VCaP (cell line): ENCODE data around the gene ZRANB3.
"Not testable (repeated sequence)": the region's sequence is repeated elsewhere in the genome, so short reads cannot be mapped to it uniquely, and the experiment has no call there.

Experiments
- H3K27ac ChIP-seq: fragments of 450-650 bp; 2 replicates; pipeline ENCODE4 v1.5.1; 2017
- TF ChIP-seq, protein P1 (sequence below): fragments of 450-650 bp; conservative IDR thresholded peaks from 2 replicates; pipeline ENCODE4 v1.5.1; 2017; ENCODE audit warnings: mild to moderate bottlenecking, moderate library complexity

The ZRANB3 gene

DNA sequence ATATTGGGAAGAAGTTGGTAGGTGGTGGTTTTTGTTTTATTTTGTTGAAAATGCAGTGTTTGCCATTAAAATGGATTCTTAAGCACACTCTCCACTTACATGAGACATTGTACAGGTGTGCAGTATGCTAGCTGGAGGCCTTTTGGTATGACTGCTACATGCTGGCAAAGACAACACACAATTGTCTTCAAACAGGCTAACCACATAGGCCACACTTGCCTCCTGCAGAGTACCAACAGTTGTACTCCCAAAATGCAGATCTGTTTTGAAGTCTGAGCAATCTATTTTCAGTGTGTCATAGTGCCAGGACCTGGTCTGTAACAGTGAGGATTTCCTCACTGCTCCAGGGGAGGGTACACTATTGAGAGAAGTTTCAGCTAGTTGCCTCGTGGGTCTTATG is 213.6 kb downstream of the ZRANB3 start:
- TF ChIP-seq, protein P1, sequence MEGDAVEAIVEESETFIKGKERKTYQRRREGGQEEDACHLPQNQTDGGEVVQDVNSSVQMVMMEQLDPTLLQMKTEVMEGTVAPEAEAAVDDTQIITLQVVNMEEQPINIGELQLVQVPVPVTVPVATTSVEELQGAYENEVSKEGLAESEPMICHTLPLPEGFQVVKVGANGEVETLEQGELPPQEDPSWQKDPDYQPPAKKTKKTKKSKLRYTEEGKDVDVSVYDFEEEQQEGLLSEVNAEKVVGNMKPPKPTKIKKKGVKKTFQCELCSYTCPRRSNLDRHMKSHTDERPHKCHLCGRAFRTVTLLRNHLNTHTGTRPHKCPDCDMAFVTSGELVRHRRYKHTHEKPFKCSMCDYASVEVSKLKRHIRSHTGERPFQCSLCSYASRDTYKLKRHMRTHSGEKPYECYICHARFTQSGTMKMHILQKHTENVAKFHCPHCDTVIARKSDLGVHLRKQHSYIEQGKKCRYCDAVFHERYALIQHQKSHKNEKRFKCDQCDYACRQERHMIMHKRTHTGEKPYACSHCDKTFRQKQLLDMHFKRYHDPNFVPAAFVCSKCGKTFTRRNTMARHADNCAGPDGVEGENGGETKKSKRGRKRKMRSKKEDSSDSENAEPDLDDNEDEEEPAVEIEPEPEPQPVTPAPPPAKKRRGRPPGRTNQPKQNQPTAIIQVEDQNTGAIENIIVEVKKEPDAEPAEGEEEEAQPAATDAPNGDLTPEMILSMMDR = no peak
- H3K27ac ChIP-seq = no peak overlapping the region

DNA sequence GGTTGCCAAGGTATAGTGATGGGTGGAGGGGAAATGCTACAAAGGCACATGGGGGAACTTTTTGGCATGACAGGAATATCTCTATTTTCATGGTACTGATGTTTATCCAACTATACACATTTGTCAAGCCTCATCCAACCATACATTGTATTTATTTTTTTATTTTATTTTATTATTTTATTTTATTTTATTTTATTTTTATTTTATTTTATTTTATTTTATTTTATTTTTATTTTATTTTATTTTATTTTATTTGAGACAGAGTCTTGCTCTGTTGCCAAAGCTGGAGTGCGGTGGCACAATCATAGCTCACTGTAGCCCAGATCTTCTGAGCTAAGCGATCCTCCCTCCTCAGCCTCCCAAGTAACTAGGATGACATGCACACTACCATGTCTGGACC is 219.1 kb downstream of the ZRANB3 start:
- TF ChIP-seq, protein P1 = no peak
- no peak overlapping the region for H3K27ac ChIP-seq

DNA sequence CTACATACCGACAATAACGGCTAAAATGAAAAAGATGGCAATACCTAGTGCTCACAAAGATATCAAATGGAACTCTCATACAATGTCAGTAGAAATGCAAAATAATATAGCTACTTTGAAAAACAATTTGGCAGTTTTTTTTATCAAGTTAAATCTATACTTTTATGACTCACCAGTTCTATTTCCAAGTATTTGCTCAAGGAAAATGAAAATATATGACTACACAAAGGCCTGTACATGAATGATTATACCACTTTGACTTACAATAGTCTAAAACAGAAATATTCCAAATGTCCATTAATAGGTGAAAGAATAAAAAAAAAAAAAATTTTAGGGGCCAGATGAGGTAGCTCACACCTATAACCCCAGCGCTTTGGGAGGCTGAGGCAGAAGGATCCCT is 219.8 kb downstream of the ZRANB3 start:
- TF ChIP-seq, protein P1 = no peak

DNA sequence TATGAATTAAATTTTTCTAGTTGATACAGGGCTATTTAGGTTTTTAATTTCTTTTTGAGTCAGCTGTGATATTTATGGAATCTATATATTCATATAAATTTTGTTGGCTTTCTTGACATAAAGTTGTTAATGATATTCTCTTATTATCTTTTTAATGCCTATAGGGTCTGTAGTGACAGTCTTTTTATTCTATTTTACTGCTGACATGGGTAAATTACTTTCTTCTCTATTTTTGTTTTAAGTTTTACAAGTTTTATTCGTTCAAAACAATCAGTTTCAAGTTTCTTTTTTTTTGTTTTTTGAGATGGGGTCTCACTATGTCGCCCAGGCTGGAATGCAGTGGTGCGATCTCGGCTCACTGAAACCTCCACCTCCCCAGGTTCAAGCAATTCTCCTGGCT is 226.3 kb downstream of the ZRANB3 start:
- TF ChIP-seq, protein P1 = no peak
- no peak overlapping the region for H3K27ac ChIP-seq

More for the DNA sequence above, 219.8 kb downstream of the ZRANB3 start:
- H3K27ac ChIP-seq = no peak overlapping the region

DNA sequence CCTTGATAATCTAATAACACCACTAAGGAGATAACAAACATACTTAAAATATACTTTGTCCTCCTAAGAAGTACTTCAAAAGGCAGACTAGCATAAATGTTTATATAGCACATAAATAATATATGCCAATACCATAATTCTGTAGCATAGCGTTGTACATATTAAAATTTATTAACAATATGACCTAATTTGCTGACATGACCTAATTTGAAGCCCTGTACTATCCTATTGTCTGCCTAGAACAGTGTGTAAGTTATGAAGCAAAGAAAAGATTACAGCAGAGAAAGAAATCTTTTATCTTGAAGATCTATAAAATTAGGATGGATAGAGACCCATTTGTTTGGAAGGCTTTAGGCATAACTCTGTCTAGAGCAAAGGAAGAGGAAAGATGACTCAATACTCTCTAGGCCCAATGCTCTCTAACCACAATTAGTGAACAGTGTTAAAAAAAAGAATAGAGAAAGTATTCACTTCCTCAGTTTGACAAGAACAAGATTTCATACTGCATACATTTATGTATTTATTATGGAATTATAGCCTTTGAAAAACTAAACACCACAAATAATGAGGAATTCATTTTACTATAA is 231.3 kb downstream of the ZRANB3 start:
- H3K27ac ChIP-seq = no peak overlapping the region
- TF ChIP-seq, protein P1 = no peak

DNA sequence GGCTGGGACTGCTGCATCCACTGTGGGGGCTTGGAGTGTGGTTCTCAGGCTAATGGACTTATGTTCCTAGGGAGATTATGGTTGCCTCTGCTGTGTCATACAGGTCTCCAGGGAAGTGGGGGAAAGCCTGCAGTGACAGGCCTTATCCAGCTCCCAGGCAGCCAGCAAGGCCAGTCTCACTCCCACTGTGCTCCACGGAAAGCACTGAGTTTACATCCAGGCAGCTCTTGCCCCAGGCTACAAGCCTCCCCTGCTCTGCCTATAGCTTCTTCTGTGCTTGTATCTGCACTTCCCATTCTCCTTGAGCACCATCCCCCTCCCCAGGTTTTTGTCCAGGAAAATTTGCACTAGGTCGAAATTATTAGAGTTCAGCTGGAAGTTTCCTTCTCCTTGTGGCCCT is 231.9 kb downstream of the ZRANB3 start:
- H3K27ac ChIP-seq = no peak overlapping the region
- TF ChIP-seq, protein P1 = no peak

DNA sequence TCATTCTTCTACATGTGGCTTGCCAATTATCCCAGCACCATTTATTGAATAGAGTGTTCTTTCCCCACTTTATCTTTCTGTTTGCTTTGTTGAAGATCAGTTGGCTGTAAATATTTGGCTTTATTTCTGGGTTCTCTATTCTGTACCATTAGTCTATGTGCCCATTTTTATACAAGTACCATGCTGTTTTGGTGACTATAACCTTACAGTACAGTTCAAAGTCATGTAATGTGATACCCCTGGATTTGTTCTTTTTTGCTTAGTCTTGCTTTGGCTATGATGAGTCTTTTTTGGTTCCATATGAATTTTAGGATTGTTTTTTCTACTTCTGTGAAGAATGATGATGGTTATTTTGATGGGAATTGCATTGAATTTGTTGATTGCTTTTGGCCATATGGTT is 243.9 kb downstream of the ZRANB3 start:
- H3K27ac ChIP-seq = not testable (repeated sequence)

DNA sequence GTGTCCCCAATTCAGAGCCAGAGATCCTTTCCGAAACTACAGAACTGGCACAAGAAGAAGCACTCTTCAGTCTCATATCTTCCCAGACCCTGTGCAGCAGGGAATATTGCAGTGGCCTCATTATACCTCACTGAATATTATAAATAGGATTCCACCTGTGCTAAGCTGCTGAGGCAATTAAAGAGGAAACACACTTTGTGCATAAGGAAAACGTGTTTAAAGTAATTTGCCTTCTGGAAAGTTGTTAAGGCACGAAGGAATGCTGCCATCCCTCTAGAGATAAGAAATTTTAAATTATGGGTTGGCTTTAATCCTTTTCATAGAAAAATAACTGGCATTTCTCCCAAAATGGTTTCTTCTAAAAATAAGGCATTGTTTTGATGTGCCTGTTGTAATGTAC is 245.6 kb downstream of the ZRANB3 start:
- H3K27ac ChIP-seq = no peak overlapping the region
- TF ChIP-seq, protein P1 = no peak
